A673 (cell line): Measurements from ENCODE around the gene MCM7.

ENCODE experiments used
- EZH2 ChIP-seq: fragments of 200-600 bp; sonication (generic); IDR thresholded peaks from 2 replicates; pipeline ENCODE4 v1.6.1; 2017; ENCODE audit warnings: borderline replicate concordance, low read depth, mild to moderate bottlenecking, mixed read lengths, antibody characterized with exemption, low read length; ENCODE audit not compliant: poor library complexity, severe bottlenecking
- TF ChIP-seq, protein P1 (sequence below): fragments of 300-800, 200-600 bp; sonication (generic); conservative IDR thresholded peaks from 2 replicates; pipeline ENCODE4 v1.5.1; 2017; ENCODE audit warnings: low read depth, mild to moderate bottlenecking, antibody characterized with exemption, low read length, moderate library complexity, mixed read lengths

DNA sequence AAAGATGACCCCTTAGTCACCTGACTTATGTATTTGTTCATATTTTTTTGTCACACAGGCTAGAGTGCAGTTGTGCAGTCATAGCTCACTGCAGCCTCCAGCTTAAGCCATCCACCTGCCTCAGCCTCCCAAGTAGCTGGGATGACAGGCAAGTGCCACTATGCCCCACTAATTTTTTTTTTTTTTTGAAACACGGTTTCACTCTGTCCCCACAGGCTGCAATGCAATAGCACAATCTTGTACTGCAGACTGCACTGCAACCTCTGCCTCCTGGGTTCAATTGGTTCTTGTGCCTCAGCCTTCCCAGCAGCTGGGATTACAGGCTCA, 27.4 kb upstream of the MCM7 start:
- TF ChIP-seq, protein P1, sequence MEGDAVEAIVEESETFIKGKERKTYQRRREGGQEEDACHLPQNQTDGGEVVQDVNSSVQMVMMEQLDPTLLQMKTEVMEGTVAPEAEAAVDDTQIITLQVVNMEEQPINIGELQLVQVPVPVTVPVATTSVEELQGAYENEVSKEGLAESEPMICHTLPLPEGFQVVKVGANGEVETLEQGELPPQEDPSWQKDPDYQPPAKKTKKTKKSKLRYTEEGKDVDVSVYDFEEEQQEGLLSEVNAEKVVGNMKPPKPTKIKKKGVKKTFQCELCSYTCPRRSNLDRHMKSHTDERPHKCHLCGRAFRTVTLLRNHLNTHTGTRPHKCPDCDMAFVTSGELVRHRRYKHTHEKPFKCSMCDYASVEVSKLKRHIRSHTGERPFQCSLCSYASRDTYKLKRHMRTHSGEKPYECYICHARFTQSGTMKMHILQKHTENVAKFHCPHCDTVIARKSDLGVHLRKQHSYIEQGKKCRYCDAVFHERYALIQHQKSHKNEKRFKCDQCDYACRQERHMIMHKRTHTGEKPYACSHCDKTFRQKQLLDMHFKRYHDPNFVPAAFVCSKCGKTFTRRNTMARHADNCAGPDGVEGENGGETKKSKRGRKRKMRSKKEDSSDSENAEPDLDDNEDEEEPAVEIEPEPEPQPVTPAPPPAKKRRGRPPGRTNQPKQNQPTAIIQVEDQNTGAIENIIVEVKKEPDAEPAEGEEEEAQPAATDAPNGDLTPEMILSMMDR: no peak
- no peak for TF ChIP-seq EZH2
